CD4-positive, CD25-positive, alpha-beta regulatory T cell (primary cell): ENCODE results near the gene P2RY4. TPM values are rescaled to one million over a fixed set of nuclear protein-coding genes. Genes with fewer than 3 reads are reported as not detected.

Experiments used
- ATAC-seq, 2 donors: fragments of 150-1000 bp; cut with Tn5 transposase; one replicate each; pipeline ENCODE4 v1.10.0; 2021; ENCODE audit warnings: low read depth in 2 of 2, moderate number of reproducible peaks in 2 of 2, moderate library complexity in 1 of 2
- DNase-seq, 3 donors: peaks; one replicate each; pipeline versions ENCODE4 v3.0.0 to v3.0.0-alpha.2; 2012 to 2022; ENCODE audit warnings: mixed read lengths in 1 of 3
- H3K27ac ChIP-seq: one replicate; pipeline ENCODE4 v1.7.0; 2013; ENCODE audit warnings: mild to moderate bottlenecking, low read length; ENCODE audit not compliant: insufficient read depth, poor library complexity, severe bottlenecking
- H3K27me3 ChIP-seq: one replicate; pipeline ENCODE4 v1.7.0; 2013; ENCODE audit warnings: low read length; ENCODE audit not compliant: control insufficient read depth, insufficient read depth
- H3K36me3 ChIP-seq: one replicate; pipeline ENCODE4 v1.7.0; 2013; ENCODE audit warnings: mild to moderate bottlenecking, low read length, moderate library complexity; ENCODE audit not compliant: control insufficient read depth, insufficient read depth
- H3K4me1 ChIP-seq: 2 replicates; pipeline ENCODE4 v1.7.0; 2013; ENCODE audit warnings: mild to moderate bottlenecking, low read length; ENCODE audit not compliant: insufficient read depth, control insufficient read depth, poor library complexity, severe bottlenecking
- H3K4me3 ChIP-seq: one replicate; pipeline ENCODE4 v1.7.0; 2013; ENCODE audit warnings: low read depth, mild to moderate bottlenecking, low read length, moderate library complexity
- H3K9me3 ChIP-seq, 2 experiments: 1 replicate in 1 of 2; 2 replicates in 1 of 2; pipeline ENCODE4 v1.7.0; 2013; ENCODE audit warnings: low read length in 2 of 2, mild to moderate bottlenecking in 1 of 2, moderate library complexity in 1 of 2; ENCODE audit not compliant: control insufficient read depth in 2 of 2
- H3K27ac Mint-ChIP-seq, 3 donors: one replicate each; pipeline ENCODE4 v1.8.0; 2020 to 2022; ENCODE audit warnings: mild to moderate bottlenecking in 3 of 3, mixed read lengths in 3 of 3, moderate library complexity in 2 of 3
- H3K27me3 Mint-ChIP-seq: one replicate; pipeline ENCODE4 v1.8.0; 2022; ENCODE audit warnings: mild to moderate bottlenecking, mixed read lengths
- H3K36me3 Mint-ChIP-seq: one replicate; pipeline ENCODE4 v1.8.0; 2020; ENCODE audit warnings: mixed read lengths
- H3K4me1 Mint-ChIP-seq, 4 donors: one replicate each; pipeline ENCODE4 v1.8.0; 2020 to 2022; ENCODE audit warnings: mixed read lengths in 4 of 4, mild to moderate bottlenecking in 1 of 4
- H3K4me3 Mint-ChIP-seq, 4 donors: one replicate each; pipeline ENCODE4 v1.8.0; 2020 to 2022; ENCODE audit warnings: mild to moderate bottlenecking in 4 of 4, mixed read lengths in 4 of 4, moderate library complexity in 3 of 4
- H3K9me3 Mint-ChIP-seq, 7 donors: one replicate each; pipeline ENCODE4 v1.8.0; 2020 to 2022; ENCODE audit warnings: mixed read lengths in 7 of 7, mild to moderate bottlenecking in 3 of 7, moderate library complexity in 2 of 7
- polyA plus RNA-seq, 4 donors: library from polyadenylated mRNA; unstranded; fragments of 300-500 nt; fragmentation: Illumina TruSeq; gene quantifications; one replicate each; pipeline ENCODE4 v1.2.3, GENCODE V29; 2021
- total RNA-seq: library from RNA; stranded (reverse); gene quantifications from one replicate; pipeline ENCODE4 v1.2.3, GENCODE V29; 2022

The P2RY4 gene
- 0.39 TPM for total RNA-seq
- polyA plus RNA-seq = not detected

DNA sequence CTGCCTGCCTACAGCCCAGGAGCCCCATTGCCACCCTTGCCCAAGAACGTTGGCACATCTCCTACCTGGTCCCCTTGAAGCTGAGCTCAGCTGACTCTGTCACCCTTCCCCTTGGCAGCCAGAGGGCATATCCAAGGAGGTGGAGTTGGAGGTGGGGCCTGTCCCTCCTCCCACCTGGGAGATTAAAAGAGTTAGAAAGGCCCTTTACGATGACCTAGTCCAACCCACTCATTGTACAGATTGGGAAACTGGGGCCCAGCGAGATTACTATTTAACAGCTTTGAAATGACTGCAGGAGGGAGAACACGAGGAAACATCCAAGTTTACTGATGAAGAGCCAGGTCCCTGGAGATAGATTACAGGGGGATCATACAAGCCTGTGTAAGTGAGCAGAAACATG lies at the start of gene P2RY4:
P2RY4 (minus strand) TSS at position 101 of the 400 bp plus-strand sequence. CDS start 580 bp downstream, outside the sequence.
- Histone ChIP-seq H3K4me3 (no peak within 1 kb of the TSS), H3K27ac (no peak within 1 kb of the TSS), H3K36me3 (no peaks in the 10 kb centered on the region), H3K4me1 (no peaks in the 10 kb centered on the region), H3K27me3 (no peaks in the 10 kb centered on the region), H3K9me3 (no peaks in the 10 kb centered on the region)
- Mint-ChIP-seq H3K4me3 (no peak within 1 kb of the TSS), H3K9me3 (peaks cover 0 to 1% (median 0%) of the 10 kb centered on the region in 7 donors), H3K36me3 (no peaks in the 10 kb centered on the region), H3K4me1 (no peaks in the 10 kb centered on the region), H3K27ac (no peak within 1 kb of the TSS), H3K27me3 (no peaks in the 10 kb centered on the region)
- DNase-seq = no peak
- no peak for ATAC-seq

DNA sequence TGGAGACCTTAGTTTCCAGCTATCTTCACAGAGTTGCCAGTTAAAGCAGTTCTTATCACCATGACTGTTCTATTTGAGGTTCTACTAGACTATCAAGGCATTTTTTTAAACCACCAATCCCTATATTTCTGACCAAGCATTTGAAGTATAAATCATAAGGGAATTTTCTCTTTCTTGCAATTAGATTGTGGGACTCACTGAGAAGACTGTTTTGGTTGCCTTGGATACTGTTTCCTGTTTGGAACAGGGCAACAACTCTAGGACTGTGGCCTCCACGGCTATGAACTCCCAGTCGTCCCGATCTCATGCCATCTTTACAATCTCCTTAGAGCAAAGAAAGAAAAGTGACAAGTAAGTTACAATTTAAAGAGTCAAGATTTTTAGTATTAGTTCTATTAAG lies 41.7 kb upstream of the P2RY4 start:
- no peaks in the 10 kb centered on the region for H3K4me1 ChIP-seq
- no peaks in the 10 kb centered on the region for H3K36me3 ChIP-seq
- H3K9me3 ChIP-seq = no peaks in the 10 kb centered on the region
- Mint-ChIP-seq H3K4me1 (peaks cover 0 to 36% (median 8%) of the 10 kb centered on the region in 4 donors), H3K9me3 (no peaks in the 10 kb centered on the region), H3K27ac (peak overlapping the region in 2 of 3 donors; percentile 24 to 86), H3K4me3 (peak overlapping the region in 1 of 4 donors; percentile 5), H3K36me3 (no peaks in the 10 kb centered on the region), H3K27me3 (no peaks in the 10 kb centered on the region)
- no peak for DNase-seq
- H3K27ac ChIP-seq = no peak overlapping the region
- no peaks in the 10 kb centered on the region for H3K27me3 ChIP-seq
- H3K4me3 ChIP-seq = no peak overlapping the region
- no peak for ATAC-seq

DNA sequence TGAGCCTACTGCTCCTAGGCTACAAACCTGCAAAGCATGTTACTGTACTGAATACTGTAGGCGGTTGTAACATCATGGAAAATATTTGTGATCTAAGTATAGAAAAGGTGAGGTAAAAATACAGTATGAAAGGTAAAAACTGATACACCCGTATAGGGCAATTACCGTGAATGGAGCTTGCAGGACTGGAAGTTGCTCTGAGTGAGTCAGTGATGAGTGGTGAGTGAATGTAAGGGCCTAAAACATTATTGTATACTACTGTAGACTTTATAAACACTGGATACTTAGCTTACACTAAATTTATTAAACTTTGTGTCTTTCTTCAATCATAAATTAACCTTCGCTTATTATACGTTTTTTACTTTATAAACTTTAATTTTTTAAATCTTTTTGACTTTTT lies 33.6 kb upstream of the P2RY4 start:
- ATAC-seq (no peak), DNase-seq (no peak)
- Mint-ChIP-seq H3K4me1 (peaks cover 5 to 37% (median 10%) of the 10 kb centered on the region in 4 donors), H3K9me3 (no peaks in the 10 kb centered on the region), H3K27ac (no peak overlapping the region), H3K4me3 (no peak overlapping the region), H3K27me3 (no peaks in the 10 kb centered on the region), H3K36me3 (no peaks in the 10 kb centered on the region)
- Histone ChIP-seq H3K9me3 (no peaks in the 10 kb centered on the region), H3K36me3 (no peaks in the 10 kb centered on the region), H3K4me3 (no peak overlapping the region), H3K27me3 (no peaks in the 10 kb centered on the region), H3K4me1 (peaks cover 3% of the 10 kb centered on the region), H3K27ac (no peak overlapping the region)

DNA sequence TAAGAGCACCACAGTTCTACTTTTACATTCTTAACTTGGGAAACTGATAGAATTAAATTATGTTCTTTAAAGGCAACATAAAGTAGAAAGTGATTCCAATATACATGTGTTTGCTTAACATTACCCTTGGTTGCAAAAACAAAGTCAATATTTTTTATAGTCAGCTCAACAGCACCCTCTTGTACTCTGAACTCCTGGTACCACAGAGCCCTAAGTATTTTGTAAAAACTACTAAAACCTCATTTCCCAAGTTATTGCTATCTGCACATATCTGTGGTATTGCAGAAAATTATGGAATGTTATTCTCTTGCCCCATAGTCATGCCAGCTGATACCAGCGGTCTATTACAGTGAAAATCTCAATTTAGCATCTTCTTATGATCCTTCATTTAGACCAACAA lies 32.8 kb upstream of the P2RY4 start:
- DNase-seq = no peak
- H3K27me3 Mint-ChIP-seq = no peaks in the 10 kb centered on the region
- no peak overlapping the region for H3K27ac ChIP-seq
- H3K36me3 Mint-ChIP-seq = no peaks in the 10 kb centered on the region
- H3K4me3 Mint-ChIP-seq = no peak overlapping the region
- peaks cover 3% of the 10 kb centered on the region for H3K4me1 ChIP-seq
- H3K9me3 ChIP-seq = no peaks in the 10 kb centered on the region
- H3K27ac Mint-ChIP-seq = no peak overlapping the region
- ATAC-seq = no peak
- no peak overlapping the region for H3K4me3 ChIP-seq
- no peaks in the 10 kb centered on the region for H3K9me3 Mint-ChIP-seq
- no peaks in the 10 kb centered on the region for H3K27me3 ChIP-seq
- no peaks in the 10 kb centered on the region for H3K36me3 ChIP-seq
- H3K4me1 Mint-ChIP-seq = peaks cover 5 to 37% (median 11%) of the 10 kb centered on the region in 4 donors

DNA sequence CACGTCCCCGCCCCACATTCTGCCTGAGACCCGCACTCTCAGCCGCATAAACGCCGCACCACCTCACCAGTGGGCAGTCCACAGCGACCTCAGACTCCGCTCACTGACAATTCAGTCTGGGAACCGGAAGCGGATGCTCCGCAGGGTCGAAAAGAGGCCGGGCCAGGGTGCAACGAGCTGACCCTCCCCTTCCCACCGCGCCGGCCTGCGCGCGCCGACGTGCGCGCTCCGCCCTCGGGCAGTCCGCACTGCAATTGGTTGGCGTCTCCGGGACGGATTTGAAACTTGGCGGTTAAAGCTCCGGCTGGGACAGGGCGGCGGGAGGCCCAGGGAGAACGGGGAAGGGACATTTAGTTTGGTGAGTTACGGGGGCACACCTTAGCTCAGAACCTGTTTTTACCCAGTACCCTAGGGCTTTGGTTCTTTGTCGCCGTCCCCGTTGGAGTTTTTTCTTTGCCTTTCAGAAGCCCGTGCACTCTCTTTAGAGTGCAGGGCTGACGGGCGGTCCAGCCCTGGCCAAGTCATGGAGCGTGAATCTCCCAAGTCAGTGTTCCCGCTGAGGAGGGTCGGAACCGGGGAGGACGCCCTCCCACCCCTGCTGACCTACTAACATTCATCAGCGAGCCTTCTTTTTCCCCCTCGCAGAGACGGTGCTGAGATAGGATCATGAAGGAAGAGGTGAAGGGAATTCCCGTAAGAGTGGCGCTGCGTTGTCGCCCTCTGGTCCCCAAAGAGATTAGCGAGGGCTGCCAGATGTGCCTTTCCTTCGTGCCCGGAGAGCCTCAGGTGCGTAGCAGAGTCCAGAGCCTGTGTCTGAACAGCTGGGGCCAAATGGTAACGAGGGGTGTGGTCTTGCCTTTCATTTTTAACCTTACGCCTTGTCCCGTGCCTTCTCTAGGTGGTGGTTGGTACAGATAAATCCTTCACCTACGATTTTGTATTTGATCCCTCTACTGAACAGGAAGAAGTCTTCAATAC lies 30.1 kb upstream of the P2RY4 start, which contains the start of the genes KIF4A and PDZD11:
KIF4A (plus strand) TSS at position 312 of the 978 bp plus-strand sequence; CDS start at position 667, 355 bp downstream.
PDZD11 (minus strand) TSS at position 135 of the 978 bp plus-strand sequence. CDS start 586 bp downstream, outside the sequence.
- Mint-ChIP-seq H3K36me3 (peaks cover 8% of the 10 kb centered on the region), H3K27me3 (no peaks in the 10 kb centered on the region), H3K27ac (peak within 1 kb of the TSS; percentile 74 to 87 (median 86)), H3K4me3 (peak within 1 kb of the TSS; percentile 89 to 97 (median 91)), H3K9me3 (no peaks in the 10 kb centered on the region), H3K4me1 (peaks cover 5 to 27% (median 11%) of the 10 kb centered on the region in 4 donors)
- H3K4me1 ChIP-seq = peaks cover 3% of the 10 kb centered on the region
- H3K4me3 ChIP-seq = peak within 1 kb of the TSS; percentile 75
- no peaks in the 10 kb centered on the region for H3K27me3 ChIP-seq
- peaks cover 3% of the 10 kb centered on the region for H3K36me3 ChIP-seq
- peak within 1 kb of the TSS; percentile 63 for H3K27ac ChIP-seq
- peak; percentile 97 to 98 for ATAC-seq
- no peaks in the 10 kb centered on the region for H3K9me3 ChIP-seq
- peak; percentile 74 to 90 (median 80) for DNase-seq

DNA sequence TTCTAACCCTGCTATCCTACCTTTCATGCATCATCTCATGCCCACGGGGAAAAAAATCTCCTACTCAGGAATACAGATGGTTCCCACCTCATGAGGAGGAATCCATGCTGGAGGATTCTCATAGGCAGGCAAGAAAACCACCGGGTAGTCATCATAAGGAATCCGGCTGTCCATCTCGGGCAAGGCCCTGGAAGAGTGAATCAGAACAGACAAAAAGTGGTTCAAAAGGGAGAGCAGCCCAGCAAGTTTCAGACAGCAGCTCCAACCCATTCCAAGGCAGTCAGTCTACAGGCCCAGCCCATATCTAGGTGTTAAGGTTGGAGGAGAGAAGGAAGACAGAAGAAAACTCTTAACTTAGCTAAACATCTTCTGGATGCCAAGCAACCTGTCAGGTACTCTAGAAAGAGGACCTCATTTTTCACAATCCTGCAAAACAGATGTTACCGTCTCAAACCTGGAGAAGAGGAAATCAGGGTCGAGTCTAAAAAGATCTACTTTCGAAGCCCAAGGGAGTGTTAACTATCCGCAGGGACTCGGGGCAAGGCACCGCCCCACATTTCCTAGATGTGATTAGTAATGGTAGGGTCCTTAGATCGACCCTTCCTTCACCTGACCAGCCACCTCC lies 29.3 kb upstream of the P2RY4 start:
- Histone ChIP-seq H3K27me3 (no peaks in the 10 kb centered on the region), H3K9me3 (no peaks in the 10 kb centered on the region), H3K36me3 (peaks cover 11% of the 10 kb centered on the region), H3K4me1 (peaks cover 3% of the 10 kb centered on the region), H3K4me3 (peak overlapping the region; percentile 75), H3K27ac (peak overlapping the region; percentile 63)
- Mint-ChIP-seq H3K4me1 (peaks cover 5 to 27% (median 11%) of the 10 kb centered on the region in 4 donors), H3K27me3 (no peaks in the 10 kb centered on the region), H3K27ac (peak overlapping the region; percentile 74 to 87 (median 86)), H3K9me3 (no peaks in the 10 kb centered on the region), H3K36me3 (peaks cover 8% of the 10 kb centered on the region), H3K4me3 (peak overlapping the region; percentile 89 to 97 (median 91))
- no peak for ATAC-seq
- no peak for DNase-seq

DNA sequence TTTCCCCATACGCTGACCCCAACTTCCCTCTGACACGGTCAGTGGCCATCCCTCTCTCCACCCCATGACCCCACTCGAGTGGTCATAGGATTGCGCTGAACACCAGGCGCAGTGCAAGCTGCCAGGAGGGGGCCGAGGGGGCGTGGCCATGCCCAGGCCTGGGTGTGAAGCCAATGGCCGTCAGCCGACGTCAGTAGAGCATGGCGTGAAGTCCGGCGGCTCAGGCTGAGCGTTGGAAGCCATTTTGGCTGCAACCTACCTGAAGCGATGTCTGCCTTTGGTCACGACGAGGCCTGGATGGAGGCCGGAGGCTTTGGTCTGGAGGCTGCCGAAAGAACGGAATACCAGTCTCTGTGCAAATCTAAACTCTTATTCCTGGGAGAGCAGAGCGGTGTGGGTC lies 21.9 kb upstream of the P2RY4 start, which contains the start of gene RAB41:
RAB41 (plus strand) TSS at position 222 of the 400 bp plus-strand sequence; CDS start at position 268, 46 bp downstream.
- Histone ChIP-seq H3K9me3 (no peaks in the 10 kb centered on the region), H3K27ac (no peak within 1 kb of the TSS), H3K36me3 (peaks cover 12% of the 10 kb centered on the region), H3K4me1 (no peaks in the 10 kb centered on the region), H3K27me3 (no peaks in the 10 kb centered on the region), H3K4me3 (no peak within 1 kb of the TSS)
- Mint-ChIP-seq H3K9me3 (no peaks in the 10 kb centered on the region), H3K27me3 (no peaks in the 10 kb centered on the region), H3K36me3 (peaks cover 12% of the 10 kb centered on the region), H3K27ac (peak within 1 kb of the TSS in 1 of 3 donors; percentile 48), H3K4me3 (no peak within 1 kb of the TSS), H3K4me1 (no peaks in the 10 kb centered on the region)
- ATAC-seq (no peak), DNase-seq (no peak)
